Stimulated activated CD4-positive, alpha-beta T cell treated with anti-CD3 and anti-CD28 coated beads, Interleukin-15, amount 100 ng/mL, for 48 hours (primary cell): ENCODE results near the gene AP5Z1.

ENCODE experiments used
- DNase-seq, 2 donors: peaks; one replicate each; pipeline ENCODE4 v3.0.0-alpha.2; 2020; ENCODE audit warnings: low read depth in 2 of 2

Gene AP5Z1

DNA sequence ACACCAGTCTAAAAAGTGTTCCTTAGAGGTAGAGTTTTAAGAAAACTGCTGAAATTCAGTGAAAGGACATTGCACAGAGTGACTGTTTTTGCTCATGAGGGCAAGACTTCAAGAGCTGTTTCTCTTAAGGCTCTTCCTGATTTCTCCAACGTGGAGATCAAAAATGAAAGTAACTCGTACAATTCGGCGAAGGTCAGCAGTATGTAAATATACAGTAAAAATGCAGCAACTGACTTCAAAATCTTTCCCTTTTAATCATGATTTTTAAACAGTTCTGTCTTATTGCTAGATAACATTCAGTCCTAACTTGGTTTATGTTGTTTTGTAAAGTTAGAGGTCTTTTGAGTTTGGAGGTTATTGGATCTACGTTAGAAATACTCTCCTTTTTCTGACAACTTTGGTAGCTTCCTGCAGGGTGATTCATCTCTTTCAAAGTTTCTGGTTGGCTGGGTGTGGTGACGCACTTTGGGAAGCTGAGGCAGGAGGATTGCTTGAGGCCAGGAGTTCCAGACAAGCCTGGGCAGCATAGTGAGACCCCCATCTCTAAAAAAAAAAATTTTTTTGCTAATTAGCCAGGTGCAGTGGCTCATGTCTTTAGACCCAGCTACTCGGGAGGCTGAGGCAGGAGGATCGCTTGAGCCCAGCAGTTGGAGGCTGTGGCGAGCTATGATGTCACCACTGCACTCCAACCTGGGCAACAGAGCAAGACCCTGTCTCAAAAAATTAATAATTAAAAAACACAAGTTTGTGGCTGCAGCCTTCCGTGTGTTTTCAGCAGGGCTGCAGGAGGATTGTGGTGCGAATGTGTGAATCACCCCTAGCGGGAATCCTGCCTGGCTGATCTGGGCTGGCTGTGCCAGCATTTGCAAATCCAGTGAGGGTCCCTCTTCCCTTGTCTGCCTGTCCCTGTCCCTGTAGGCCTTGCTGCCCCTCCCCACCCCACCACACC is 29.2 kb upstream of the AP5Z1 start:
- no peak for DNase-seq

DNA sequence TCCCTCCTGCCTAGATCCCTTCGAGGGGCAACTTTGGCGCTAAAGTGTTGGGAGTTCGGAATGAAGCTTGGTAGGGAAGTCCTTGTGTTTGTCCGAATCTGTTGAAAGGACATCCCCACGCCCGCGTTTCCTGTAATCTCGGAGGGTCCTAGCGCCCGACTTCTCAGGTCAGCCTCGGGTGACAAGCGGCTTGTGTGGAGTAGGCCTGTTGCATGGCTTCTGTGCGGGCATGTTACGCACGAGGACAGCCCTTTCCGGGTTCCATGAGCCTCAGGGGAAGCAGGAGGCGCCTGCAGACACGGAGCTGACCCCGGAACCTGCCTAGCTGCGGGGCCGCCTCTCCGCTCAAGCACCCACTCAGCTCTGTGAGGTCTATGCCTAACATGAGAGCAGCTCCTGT is 28.4 kb upstream of the AP5Z1 start:
- no peak for DNase-seq

DNA sequence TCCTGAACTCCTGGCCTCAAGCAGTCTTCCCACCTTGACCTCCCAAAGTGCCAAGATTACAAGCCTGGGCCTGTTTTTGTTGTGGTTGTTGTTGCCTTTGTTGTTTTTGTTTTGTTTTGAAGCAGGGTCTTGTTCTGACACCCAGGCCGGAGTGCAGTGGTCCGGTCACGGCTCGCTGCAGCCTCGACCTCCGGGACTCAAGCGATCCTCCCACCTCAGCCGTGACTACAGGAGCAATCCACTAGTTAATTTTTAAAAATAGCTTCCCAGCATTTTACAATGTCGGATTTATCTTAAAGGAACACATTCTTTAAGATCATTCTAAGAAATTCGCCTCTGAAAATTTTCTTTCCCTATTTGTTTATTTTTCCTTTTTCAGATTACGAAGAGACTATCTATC is 27.7 kb upstream of the AP5Z1 start:
- no peak for DNase-seq

DNA sequence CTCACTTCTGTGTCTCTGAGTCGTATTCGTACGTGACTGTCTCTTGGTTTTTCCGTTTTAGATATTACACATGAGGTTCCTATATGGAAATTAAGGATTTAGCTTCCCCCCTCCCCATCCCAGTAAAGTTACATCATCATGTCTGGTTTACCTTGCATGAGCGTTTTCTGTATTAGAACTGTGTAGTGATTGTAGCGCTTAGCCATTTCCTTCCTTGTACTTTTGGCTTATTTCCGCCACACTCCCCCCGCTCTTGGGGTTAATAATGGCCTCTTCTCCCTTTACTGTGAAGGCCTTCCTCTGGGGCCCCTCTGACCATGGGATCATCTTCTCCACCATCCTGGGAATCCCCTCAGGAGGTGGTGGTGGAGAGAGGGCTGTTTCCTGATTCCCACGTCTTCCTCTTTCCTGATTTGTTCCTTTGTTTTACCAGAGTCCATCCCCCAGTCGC is 27.2 kb upstream of the AP5Z1 start:
- DNase-seq = no peak

DNA sequence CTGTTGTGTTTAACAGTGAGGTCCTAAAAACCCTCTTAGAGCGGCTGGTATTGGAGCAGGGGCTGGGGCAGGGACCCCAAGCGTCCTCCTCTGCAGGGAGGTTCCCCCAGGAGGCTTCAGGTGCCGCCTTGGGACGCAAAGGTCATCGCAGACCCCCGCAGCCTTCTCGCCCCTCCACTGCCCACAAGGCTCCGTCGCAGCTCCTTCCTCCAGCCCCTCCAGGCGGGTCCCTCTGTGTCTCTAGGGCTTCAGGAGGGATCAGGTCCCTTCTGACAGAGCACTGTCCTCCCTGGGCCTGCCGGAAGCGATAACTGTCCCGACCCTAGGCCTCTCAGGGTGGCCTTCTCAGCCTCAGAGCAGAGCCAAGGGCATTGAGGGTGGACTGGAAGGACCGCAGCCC is 26.1 kb upstream of the AP5Z1 start:
- DNase-seq = no peak

DNA sequence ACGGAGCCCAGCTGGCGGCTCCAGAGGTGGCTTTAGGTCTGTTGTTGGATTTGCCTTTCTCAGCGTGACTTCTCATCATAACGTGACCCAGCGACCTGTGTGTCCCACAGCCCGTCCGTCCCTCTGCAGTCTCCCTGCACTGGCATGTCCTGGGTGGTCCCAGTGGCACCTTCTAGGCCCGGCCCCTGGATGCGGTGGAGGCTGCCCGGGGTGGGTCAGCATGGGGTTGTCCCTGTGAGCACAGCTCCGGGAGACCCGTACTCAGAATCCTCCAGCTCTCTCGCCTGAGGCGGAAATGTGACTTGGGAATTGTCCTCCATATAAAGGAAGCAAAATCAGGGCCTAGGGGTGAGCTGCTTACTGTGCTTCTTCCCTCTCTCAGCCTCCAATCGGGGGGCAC is 25.6 kb upstream of the AP5Z1 start:
- DNase-seq = no peak

DNA sequence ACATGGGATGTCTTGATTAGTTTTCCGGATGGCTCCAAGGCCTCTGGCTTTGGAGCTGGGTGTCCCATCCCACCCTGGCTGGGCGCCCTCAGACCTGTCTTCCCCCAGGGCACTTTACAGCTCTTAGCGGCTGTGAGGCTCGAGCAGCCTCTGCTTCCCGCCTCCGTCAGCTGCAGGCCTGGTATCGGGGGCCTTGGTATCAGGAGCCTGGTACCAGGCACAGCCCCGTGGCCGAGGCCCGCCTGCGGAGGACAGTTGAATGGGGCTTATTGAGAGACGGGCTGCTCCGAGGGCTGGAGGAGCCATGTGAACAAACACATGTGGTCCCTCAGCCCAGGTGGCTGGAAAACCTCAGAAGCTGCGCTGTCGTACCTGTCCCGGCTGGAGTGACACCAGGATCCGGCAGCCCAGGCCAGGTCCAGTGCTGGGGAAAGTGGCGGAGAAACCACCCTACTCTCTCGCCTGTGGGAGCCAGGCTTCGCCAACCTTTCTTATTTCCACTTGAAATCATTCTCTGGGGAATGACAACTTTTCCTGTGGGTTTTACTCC is 23.9 kb upstream of the AP5Z1 start:
- DNase-seq = no peak

DNA sequence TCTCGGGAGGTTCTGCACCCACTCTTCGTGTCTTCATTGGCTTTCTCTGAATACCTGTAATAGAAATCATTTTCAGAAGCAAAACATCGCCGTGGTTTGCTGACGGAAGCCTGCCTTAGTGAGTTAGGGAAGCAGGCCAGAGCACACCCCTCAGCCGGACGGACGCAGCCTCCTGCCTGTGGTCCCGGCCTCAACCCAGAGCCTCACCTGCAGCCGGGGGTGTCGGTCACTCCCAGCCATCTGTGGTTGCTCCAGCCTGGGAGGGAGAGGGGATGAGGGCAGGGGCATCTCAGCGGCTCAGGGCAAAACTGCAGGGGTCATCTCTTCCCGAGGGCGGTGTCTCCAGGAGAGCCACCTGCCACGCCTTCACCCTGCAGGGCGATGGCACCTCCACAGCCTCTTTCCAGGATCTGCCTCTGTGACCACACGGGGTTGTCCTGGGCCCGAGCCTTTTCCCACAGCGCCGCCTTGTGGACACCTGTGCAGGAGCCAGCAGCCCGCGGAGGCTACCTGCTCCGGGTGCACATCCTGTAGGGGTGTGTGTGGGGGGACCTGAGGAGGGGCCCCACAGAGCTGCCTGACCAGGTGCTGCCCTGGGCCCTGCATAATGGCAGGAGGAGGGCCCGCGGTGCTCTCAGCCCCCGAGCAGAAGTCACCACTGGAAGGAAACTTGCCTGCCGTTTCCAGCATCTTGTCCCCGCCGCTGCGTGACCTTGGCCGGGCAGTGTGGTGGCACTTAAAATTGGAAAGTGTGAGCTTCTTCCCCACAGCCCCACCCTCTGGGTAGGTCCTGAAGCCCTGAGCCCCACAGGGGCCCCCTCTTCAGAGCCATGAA is 21.6 kb upstream of the AP5Z1 start:
- peak; percentile 63 to 81 for DNase-seq

DNA sequence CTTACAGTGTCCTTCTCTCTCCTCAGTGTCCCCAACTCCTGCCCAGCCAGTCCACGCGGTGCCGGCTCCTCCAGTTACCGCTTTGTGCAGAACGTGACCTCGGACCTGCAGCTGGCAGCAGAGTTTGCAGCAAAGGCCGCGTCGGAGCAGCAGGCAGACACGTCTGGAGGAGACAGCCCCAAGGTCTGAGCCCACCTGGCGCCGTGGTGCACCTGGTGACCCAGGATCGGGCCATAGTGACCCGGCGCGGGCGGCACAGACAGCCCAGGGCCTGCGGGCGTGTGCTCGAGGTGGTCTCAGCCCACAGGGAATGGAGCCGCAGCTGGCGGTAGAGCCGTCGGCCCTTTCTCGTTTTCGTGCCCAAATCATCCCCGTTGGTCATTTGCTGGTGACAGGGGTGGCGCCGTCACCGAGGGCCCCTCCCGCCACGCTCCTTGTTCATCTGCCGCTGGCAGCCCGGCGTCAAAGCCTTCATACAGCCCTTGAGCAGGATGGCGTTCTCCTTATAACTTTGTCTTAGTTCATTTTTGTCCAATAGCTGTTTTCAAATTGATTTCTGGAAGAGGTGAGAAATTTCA is 20.9 kb upstream of the AP5Z1 start:
- no peak for DNase-seq

DNA sequence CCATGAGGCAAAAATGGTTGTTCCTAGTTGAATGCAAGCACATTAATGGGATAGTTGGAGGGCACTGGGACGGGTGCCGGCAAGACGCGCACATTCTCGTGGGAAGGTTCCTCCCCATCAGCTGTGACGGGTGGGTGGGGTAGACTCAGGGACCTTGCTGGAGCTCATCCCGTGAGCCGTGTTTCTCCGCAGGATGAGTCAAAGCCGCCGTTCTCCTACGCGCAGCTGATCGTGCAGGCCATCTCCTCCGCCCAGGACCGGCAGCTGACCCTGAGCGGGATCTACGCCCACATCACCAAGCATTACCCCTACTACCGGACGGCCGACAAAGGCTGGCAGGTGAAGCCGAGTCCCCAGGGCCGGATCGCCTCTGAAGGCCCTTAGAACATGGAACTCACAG is 20.4 kb upstream of the AP5Z1 start:
- DNase-seq = no peak

DNA sequence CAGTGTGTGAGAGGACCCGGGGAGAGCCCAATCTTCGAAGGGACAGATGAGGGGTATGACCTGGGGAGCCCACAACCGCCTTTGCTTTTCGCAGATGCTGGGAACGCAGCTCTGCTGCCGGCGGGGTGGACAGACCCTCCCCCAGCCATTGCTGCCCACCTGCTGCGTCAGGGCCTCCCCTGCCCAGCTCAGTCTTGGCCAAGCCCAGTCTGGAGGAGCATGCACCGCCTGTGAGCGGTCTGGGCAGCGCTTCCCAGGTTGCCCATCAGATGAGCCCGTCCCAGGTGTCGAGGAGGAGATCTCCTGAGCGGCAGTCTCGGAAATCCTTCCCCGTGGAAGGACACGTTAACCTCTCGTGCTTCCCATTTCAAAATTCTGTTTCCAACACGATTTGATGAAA is 17.3 kb upstream of the AP5Z1 start:
- DNase-seq = no peak

DNA sequence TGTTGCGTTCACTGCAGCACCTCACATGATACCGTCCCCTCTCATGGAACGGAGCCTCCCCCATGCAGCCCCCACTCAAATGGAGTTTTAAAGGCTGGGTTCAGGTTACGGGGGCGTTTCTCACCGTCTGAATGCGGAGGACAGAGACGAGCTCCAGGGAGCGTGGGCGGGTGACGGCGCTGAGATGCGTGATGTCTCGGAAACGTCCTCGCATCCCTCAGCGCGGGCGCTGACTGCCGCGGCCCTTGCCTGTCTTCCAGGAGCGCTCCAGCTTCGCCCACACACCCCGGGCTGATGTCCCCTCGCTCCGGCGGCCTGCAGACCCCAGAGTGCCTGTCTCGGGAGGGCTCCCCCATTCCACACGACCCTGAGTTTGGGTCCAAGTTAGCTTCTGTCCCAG is 16.6 kb upstream of the AP5Z1 start:
- no peak for DNase-seq

DNA sequence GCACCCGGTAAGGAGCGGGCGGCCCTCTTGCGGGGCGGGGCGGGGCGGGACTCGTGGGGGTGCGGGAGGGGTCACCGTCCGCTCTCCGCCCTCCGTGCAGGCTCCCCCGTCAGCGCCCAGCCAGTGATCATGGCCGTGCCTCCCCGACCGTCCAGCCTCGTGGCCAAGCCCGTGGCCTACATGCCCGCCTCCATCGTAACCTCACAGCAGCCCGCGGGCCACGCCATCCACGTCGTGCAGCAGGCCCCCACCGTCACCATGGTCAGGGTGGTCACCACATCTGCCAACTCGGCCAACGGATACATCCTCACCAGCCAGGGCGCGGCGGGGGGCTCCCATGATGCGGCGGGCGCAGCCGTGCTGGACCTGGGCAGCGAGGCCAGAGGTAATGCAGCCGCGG is 16.2 kb upstream of the AP5Z1 start:
- DNase-seq = no peak

DNA sequence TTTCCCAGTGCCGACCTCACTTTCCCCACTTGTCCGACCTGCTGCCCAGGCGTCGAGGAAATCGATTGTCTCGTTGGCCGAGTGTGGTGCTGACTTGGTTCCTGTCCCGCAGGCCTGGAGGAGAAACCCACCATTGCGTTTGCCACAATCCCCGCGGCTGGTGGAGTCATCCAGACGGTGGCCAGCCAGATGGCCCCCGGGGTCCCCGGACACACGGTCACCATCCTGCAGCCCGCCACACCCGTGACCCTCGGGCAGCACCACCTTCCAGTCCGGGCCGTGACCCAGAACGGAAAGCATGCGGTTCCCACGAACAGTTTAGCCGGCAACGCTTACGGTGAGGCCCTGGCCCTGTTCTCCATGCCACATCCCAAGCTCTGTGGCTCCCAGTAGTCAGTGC is 14.5 kb upstream of the AP5Z1 start:
- DNase-seq = no peak

DNA sequence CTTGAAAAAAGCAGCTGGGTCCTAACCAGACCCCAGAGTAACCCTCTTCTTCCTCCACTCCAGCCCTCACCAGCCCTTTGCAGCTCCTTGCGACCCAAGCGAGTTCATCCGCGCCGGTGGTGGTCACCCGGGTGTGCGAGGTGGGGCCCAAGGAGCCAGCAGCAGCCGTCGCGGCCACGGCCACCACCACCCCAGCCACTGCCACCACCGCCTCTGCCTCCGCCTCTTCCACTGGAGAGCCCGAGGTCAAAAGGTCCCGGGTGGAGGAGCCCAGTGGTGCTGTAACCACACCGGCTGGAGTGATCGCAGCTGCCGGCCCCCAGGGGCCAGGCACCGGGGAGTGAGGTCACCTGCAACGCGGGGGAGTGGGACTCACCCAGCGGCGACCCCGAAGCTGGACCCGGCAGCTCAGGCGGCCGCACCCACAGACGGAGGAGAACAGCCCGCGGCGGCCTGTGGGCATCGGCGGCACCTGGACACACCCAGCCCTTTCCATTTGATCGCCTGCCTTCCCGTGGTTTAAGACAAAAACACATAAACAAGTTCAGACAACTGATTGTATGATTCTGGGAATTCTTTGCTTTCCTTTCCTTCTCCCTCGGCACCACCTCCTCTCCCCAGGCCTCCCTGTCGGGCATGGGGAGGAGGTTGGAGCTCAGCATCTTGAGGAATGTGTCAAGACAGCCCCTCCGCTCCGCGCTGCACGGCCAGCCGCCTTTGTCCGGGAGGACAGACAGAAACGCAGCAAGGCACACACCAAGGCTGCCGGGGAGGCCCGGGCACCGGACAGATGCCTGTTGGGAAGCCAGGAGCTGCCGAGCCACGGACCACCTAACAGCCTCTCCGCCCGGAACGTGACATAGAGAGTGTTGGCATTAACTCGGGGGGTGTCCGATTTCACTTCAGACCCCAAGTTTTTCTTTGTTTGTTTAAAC is 13.0 kb upstream of the AP5Z1 start:
- no peak for DNase-seq

DNA sequence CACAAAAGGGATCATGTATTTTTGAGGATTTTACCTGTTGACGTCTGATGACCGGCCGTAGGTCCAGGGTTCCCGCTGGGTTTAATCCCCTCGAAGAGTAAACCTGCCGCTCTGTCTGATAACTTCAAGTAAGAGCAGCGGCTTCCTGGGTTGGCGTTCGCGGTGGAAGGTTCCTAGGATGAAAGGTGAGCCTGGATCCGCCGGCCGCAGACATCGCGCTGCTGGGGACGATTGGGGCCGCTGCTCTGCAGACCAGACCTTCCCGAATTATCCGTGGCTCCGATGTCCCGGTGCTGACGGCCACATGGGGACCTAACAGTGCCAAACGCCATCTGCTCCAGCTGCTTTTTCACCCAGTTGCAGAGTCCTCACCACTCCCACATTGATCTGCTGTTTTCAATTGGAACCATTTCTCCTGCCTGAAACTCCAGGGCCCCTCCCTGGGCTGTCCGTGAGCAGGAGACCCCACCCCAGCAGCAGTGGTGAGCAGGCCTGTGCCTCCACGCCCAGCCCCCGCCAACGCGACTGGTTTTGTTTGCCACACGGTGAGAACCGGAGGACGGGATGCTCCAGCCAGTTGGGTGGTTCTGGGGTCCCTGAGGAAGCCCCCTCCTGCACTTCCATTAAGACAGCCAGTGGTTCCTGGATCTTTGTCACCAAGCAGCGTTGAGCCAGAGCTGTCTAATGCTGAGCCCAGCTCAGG is 12.2 kb upstream of the AP5Z1 start:
- DNase-seq = no peak

DNA sequence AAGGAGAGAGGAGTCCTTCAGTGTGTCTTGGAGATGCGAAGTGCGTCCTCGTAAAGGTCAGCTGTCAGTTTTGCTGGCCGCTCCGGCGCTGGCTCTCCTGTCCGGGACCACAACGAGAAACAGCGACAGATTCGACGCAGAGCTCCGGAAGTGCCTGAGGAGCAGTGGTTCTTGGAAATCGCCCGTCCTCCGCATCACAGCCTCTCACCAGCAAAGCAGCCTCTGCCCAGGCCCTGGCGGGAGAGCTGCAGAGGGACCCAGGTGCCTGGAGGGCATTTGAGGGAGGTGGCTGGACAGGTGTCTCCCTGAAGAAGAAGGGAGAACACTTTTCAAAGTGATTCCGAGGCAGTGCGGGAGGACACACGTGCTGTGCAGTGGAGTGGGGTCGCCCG is 11.6 kb upstream of the AP5Z1 start:
- no peak for DNase-seq

DNA sequence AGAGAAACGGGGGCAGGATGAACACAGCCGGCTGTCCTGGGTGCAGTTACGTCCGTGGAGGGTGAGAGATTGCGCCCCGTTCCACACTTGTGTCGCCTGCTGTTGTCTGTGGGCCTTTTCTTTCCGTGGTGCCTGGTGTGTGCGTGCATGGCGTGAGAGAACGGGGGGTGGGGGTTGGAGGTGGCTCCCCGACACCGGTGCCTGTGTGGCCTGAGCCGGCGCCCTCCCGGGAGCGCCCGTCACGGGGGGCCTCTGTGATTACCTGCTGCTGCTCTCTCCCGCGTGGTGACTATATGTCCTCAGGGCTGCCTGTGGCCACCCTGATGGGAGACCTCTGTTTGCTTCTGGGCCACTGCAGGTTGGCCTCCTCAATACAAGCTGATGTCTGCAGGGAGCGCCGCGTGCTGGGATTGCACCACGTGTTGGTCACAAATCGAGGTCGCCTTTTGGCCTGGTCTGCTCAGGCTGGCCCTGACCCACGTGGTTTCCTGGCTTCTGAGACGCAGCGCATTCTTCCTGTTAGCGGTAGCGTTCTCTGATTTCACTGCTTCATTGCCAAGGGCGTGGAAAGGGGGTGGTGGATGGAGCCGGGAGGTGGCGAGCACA is 10.9 kb upstream of the AP5Z1 start:
- no peak for DNase-seq

DNA sequence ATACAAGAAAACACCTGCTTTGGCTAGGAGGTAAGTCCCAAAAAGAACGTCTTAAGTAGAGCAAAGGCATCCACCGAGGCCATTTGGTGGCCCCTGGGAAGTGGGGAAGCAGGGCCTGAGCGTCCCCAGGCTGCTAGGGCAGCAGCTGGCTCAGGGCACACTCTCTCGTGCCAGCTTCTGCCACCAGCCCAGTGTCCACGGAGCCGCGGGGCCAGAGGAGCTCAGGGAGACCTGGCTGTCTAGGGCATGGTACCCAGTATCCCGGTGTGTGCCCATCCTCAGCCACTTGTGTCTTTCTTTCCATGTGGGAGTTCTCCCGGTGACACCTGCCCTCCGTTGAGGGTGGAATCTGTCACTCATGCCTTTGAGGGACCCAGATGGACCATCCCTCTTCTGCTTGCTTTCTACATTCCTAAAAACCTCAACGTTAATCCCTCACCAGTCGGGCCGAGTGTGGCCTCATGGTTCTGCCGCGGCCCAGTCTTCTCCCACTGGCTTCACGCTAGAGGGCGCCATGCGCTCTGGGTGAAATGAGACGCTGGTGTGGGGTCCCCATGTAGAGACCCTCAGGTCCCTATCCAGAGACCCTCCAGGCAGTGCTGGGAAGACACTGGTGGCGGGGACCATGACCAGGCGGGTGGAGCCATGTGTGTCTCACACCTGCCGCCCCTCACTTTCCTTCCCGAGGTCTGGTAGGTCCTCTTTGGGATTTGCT is 9.5 kb upstream of the AP5Z1 start:
- no peak for DNase-seq
